Measurements from ENCODE around the gene PRM3. TPM values are rescaled to one million over a fixed set of nuclear protein-coding genes. Genes with fewer than 3 reads are reported as not detected.

PRM3 gene
- total RNA-seq, 3 donors from 2014 or later: not detected

DNA sequence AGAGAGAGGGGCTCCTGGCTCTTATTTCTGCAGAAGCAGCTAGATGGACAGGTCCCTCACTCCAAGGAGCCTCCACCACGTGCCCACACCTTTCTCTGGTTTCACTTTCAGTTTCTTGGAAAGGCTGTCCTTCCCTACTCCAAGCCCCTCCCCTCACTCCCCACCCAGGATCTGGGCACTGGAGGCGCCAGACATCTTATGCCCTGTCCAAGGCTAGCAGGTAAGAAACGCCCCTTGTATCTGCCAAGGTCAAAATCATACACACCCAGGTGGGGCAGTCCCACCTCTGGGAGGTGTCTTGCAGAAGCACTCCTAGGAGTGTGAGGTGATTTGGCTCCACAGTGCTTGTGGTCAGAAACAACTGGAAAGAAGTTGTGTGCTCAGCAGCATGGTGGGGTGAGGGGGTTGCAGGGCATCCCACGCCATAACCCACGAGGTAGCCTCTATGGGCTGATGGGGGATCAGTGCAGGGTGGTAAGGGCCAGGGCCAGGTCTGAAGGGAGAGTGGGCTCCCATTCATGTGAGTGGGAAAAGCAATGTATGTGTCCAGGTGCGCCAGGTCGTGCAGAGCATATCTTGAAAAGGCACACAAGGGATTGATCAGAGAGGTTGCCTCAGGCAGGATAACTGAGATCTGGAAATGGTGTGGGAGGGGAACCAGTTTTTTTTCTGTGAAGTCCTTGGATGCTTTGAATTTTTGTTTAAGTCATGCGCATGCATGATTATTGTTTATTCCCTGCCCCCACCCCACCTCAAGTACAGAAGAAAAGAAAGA, 39.5 kb upstream of the PRM3 start:
- H3K4me3 ChIP-seq: peak overlapping the region in 2 of 3 donors; percentile 28 to 44
- H3K27ac ChIP-seq: peak overlapping the region in 1 of 2 donors; percentile 5
- H3K4me1 ChIP-seq: no peaks in the 10 kb centered on the region
- intact Hi-C loops (cut with DNase I; ENCODE audit: low total_unique reads): no loop called here
- TF ChIP-seq POLR2AphosphoS5 (IDR thresholded peaks at IDR 0.05) (no peak), CTCF (IDR thresholded peaks at IDR 0.05) (no peak), POLR2A (IDR thresholded peaks at IDR 0.05) (no peak)
- no peaks in the 10 kb centered on the region for H3K9me3 ChIP-seq
- H3K27me3 ChIP-seq: no peaks in the 10 kb centered on the region
- no peaks in the 10 kb centered on the region for H3K36me3 ChIP-seq
- DNase-seq (ENCODE audit: low spot score in 2 of 2): no peak

- no peaks in the 10 kb centered on the region for H3K27me3 ChIP-seq
- no peaks in the 10 kb centered on the region for H3K9me3 ChIP-seq
- H3K4me1 ChIP-seq: no peaks in the 10 kb centered on the region
- DNase-seq (ENCODE audit: low spot score in 2 of 2): no peak
- TF ChIP-seq POLR2AphosphoS5 (IDR thresholded peaks at IDR 0.05) (no peak), POLR2A (IDR thresholded peaks at IDR 0.05) (no peak), CTCF (IDR thresholded peaks at IDR 0.05) (no peak)
- no peaks in the 10 kb centered on the region for H3K36me3 ChIP-seq
- intact Hi-C loops (cut with DNase I; ENCODE audit: low total_unique reads): no loop called here
- H3K4me3 ChIP-seq: no peak overlapping the region
- H3K27ac ChIP-seq: no peak overlapping the region
Observed at GRCh38 chr16:11310997-11311561, 37.6 kb upstream of the PRM3 start.

- no peak overlapping the region for H3K27ac ChIP-seq
- DNase-seq (ENCODE audit: low spot score in 2 of 2): no peak
- intact Hi-C loops (cut with DNase I; ENCODE audit: low total_unique reads): no loop called here
- no peaks in the 10 kb centered on the region for H3K9me3 ChIP-seq
- no peak overlapping the region for H3K4me3 ChIP-seq
- no peaks in the 10 kb centered on the region for H3K36me3 ChIP-seq
- no peaks in the 10 kb centered on the region for H3K4me1 ChIP-seq
- TF ChIP-seq POLR2AphosphoS5 (IDR thresholded peaks at IDR 0.05) (no peak), CTCF (IDR thresholded peaks at IDR 0.05) (no peak), POLR2A (IDR thresholded peaks at IDR 0.05) (no peak)
- no peaks in the 10 kb centered on the region for H3K27me3 ChIP-seq
Observed at GRCh38 chr16:11310634-11310977, 37.2 kb upstream of the PRM3 start.

DNA sequence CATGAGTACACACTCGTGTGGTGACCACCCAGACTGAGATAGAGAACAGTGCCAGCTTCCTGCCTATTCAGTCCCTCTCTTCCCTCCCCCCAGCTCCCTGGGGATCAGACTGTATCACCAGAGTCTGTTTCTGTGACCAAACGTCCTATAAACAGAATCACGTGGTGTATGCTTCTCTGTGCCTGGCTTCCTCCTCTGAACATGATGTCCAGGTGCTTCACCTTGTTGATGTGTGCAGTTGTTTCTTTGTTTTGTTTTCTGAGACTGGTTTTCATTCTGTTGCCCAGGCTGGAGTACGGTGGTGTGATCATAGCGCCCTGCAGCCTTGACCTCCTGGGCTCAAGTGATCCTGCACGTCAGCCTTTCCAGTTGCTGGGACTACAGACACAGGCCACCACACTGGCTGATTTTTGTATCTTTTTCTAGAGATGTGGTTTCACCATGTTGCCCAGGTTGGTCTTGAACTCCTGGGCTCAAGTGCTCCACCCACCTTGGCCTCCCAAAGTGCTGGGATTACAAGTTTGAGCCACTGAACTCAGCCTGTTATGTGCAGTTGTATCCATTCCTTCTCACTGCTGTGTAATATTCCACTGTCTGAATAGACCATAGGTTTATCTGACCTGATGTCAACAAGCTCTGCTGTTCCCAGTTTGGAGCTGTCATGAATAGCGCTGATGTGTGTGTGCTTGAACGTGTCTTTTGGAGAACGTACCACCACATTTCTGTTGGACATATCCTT, 36.6 kb upstream of the PRM3 start:
- DNase-seq (ENCODE audit: low spot score in 2 of 2): no peak
- no peak for TF ChIP-seq POLR2AphosphoS5 (IDR thresholded peaks at IDR 0.05)
- TF ChIP-seq CTCF (IDR thresholded peaks at IDR 0.05): no peak
- TF ChIP-seq POLR2A (IDR thresholded peaks at IDR 0.05): no peak
- no peaks in the 10 kb centered on the region for H3K27me3 ChIP-seq
- intact Hi-C loops (cut with DNase I; ENCODE audit: low total_unique reads): no loop called here
- no peaks in the 10 kb centered on the region for H3K9me3 ChIP-seq
- no peaks in the 10 kb centered on the region for H3K36me3 ChIP-seq
- no peaks in the 10 kb centered on the region for H3K4me1 ChIP-seq
- no peak overlapping the region for H3K27ac ChIP-seq
- no peak overlapping the region for H3K4me3 ChIP-seq

Data from breast epithelium (tissue), 4 donors.